T follicular helper cell (primary cell): ENCODE measurements around the gene EPAS1.

ENCODE experiments used
- DNase-seq: peaks from one replicate; pipeline ENCODE4 v3.0.0-alpha.2; 2020; ENCODE audit warnings: low read depth

Gene EPAS1

DNA sequence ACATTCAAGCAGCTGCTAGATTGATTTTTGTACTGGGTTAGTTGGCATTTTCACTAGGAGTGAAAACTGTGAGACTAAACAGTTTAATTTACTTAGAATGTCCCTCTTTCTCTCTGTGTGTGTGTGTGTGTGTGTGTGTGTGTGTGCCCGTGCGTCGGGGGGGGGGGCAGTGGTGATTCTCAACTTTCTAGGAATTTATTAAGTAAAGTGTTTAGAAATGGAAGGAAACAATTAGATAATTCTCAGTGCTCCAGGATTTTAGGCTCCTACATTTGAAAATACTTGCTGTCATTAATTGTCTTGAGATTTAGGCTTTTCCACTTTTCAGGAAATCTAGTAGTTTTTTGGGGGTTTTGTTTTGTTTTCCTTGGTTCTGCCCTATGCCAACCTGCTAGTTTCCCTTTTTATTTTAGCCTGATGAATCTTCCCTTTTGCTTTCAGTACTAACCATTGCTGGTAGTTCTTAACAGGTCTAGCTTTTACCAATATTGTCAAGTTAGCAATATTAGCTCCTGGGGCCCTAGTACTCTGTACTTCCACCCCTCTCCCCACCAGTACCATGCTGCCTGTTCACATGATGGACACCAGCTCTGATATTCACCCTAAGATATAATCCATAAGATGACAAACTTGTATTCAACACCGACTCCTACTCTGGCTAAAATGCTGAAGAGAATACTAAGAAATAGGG lies 4.9 kb downstream of the EPAS1 start:
- DNase-seq: no peak

DNA sequence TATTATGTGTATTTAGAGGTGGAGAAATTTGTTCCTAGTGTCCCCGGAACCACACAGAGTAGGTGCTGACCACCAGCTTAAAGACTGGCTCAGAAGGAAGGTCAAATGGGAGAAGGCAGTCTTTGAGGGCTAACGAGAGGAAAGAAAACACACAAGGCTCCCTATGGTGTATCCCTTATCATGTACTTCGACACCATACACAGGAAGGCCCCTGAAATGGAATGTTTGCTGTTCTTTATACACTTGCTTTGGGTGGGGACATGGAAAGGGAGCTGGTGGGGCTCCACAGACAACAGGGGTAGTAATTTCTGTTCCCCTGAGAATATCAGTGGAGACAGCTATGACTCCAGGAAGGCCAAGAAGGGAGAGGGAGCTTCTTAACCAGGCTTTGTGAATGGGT lies 6.0 kb downstream of the EPAS1 start:
- no peak for DNase-seq

DNA sequence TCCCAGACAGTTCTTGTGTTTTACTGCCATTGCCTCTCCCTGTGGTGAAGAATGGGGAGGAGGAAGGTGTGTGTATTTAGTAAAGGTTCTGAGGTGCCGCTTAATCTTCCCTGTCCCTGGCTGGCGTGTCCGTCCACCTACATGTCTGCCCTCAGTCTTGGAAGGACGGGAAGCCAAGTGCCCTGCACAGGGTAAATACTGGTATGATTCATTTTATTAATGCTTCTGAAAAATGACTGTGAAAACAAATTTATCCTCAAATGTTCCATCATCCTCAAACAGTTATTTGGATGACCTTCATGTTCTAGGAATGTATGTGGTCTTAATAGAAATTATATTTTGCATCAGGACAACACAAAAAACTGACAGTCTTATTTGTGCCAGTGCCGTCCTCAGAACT lies 6.6 kb downstream of the EPAS1 start:
- DNase-seq: no peak

DNA sequence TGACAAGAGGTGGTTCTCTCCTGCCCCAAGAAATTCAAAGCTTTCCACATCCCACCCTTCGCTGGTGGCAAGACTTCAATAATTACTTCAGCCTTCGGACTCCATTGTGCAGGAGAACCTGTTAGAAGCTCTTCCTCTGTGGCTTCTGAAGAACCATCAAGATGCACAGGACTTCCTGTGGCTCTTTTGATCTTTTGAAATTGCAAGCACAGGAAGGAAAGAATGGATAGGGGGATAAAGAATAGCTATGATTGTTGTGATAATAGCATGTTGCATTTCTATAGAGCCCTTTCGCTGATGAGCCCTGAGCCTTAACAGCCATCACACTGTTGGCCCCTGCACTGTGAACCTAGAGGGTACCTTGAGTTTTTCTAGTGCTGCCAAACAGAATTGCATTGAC lies 7.4 kb downstream of the EPAS1 start:
- DNase-seq: no peak

DNA sequence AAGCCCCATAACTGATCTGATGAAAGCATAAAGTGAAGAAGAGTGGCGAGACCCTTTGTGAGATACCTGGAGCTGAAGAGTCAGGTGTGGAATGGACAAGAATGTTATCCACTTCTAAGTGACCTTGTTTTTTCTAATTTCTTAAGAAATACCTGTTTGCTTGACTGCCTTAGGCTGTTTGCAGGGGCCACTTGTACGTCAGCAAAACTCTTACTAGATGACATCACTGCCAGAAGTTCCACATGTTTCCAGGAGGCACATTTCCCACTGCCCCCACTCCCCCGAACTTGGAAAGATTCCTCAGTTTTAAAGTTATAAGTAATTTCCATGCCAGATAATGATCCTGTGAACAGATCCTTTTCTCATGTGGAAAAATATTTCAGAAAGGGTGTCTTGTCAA lies 8.0 kb downstream of the EPAS1 start:
- no peak for DNase-seq

DNA sequence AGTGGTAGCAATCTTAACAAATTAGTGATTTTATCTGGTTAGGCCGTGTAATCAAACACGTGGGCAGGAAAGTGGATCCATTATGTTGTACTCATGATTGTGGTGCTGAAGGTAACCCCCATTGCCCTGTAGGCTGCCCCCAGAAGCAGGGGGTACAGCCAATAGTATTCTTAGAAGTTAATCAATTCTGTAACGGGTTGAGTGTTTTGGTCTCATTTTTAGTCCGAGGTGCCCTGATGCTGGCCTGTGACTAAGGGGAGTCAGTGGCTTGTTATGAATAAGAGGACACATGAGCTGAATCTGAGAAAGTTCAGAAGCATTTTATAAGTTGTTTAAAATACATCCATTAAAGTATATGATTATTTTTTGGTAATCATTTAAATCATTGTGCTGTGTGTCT lies 8.6 kb downstream of the EPAS1 start:
- no peak for DNase-seq

DNA sequence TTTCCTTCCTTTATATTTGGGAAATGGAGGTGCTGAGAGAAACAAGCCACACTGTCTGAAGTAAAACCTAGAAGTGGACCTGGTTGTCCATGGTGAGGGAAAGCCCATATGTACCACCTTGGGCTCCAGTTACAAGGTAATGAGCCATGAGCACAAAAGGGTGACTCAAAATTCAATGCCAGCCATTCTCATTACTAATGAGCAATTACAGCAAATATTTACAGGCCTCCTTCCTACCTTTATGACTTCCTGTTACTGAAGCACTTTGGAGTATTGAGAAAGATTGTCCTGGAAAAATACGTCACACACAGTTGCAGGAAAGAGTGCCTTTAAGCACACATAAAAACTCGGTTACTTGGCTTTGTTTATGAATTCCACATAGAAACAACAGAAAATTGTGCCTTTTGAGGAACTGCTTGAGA lies 9.1 kb downstream of the EPAS1 start:
- DNase-seq: no peak

DNA sequence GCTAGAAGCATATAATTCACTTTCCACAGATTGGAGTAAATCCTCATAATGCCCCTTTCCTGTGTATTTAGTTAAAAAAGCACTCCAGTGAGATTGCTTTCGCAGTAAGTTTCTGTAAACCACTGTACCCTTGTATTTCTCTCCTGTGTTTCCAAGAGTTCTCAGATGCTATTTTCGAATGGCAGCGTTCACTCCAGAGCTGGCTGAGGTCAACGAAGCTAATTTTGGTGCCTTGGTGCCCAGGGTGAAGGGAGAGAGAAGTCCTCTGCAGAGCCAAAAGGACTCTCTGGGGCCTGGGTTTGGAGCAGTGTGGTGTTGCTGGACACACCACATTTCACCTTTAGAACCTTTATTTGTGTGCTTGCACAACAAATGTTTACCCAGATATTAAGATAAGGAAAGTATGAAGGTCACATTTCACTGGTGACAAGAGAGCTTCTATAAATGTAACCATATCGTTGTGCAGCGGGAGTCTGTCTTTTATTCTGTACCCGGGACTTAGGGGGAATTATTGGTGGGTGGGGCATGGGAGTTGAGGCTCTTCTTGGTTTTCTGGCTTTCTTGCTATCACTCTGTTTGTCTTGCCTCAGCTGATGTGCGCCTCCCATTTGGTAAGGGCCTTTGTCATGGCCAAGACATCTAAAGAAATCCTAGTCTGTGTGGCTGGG lies 9.9 kb downstream of the EPAS1 start:
- no peak for DNase-seq

DNA sequence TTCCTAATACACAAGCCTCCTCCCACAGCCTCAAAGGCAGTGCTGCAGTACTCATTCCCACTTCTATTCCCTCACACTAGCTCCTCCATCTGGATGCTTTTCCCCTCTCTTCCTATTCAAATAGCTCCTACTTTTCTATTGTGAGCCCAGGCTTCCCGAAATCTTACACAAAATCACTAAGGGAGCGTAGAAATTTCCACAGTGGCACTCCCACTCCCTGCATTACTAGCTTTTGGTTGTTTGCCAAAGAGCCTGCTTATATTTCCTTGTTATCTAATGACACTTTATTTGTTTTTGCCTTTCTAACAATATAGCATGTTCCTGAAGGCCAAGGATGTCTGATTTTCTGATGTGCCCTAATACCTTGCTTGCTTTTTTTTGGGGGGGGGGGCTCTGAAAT lies 10.9 kb downstream of the EPAS1 start:
- no peak for DNase-seq

DNA sequence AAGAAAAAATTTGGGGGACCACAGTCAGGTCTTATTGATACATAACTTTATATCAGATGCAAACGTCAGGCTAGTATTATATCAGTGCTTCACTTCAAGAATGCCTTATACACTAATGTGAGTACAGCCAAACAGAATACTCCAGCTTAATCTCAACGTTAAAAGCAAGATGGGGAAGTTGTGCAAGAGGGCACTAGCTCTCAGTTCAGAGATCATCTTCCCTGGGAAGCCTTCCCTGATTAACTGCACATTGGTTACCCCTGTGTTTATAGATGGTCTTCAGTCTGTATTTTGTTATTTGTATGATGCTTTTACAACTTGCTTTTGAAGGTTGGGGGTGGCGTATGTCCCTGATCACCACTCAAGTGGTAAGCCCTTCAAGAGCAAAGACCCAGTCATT lies 11.4 kb downstream of the EPAS1 start:
- DNase-seq: no peak

DNA sequence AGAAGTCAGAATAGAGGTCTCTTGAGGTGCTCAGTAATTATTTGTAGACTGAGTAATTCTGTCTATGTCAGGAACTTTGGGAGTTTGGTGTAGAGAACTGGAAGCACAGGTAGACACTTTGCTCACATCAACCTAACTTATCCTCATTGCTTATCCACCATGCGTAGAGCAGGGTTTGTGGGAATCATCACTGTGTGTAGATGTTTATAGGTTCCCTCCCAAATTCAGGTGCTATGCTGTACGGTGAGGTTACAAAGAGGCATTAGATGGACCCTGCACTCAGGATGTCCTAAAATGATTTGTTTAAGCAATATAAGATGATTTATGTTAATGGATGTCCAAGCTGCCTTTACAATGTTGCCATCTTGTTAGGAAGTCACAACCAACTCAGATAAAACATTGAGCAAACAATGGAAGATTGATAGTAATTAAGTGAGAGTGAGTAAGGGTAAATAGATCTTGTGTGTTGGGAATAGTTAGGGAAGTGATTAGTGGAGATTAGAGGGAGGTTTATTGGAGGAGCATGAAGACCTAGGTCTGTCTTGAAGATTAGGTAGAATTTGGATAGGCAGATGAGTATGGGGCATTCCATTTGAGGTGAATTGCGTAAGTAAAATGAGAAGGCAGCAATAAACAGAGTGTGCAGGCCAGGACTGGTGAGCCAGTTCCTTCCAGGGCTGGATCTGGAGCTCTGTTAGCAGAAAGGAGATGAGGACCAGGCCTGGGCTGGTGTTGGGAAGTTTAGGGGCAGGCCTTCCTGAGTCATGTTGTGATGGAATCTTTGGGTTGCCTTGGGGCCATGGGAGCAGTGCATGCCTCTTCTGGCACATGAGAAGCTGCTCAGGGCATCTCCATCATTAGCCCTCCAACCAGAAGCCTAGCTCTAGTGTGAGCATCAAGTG lies 12.1 kb downstream of the EPAS1 start:
- no peak for DNase-seq

DNA sequence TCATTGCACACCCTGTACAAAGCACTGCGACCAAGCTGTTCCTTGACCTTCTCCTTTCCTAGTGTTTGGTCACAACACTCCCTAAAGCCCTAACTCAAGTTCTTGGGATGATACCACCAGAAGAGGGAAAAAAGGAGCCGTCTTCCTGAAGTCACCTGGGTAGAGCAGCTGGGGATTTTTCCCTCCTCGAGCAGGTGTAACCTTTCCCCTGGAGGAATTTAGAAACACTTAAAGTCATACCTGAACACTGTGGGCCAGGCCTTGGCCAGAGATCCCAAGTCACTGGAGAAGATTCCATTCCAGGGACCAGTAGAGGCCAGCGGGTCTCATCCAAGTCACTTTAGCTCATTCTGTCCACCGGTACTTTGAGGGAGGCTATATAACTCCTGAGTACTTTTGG lies 13.2 kb downstream of the EPAS1 start:
- no peak for DNase-seq

DNA sequence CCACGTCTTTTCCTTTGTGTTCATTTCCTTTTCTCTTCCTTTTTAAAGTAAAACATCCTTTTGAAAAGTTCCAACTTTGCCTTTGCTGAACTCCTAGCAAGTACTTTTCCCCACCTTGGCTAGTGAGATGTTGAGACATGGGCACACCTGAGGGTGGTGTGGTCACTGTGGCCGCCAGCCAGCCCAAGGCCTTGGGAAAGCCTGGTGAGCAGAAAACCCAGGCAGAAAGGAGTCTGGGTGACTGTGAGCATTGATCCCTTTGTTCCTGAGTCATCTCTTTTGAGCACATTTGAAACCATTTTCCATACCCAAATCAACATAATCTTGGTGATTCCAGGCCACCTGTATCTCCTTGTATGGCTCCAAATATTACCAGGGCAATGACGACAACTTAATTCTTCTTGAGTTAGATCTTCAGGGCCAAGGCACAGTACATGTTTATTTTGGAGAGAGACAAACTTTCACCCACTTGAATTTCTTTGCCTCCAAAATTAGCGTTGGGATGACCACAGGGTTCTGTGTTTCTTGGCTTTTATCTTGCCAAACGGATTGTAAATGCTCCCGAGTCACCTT lies 14.5 kb downstream of the EPAS1 start:
- no peak for DNase-seq

DNA sequence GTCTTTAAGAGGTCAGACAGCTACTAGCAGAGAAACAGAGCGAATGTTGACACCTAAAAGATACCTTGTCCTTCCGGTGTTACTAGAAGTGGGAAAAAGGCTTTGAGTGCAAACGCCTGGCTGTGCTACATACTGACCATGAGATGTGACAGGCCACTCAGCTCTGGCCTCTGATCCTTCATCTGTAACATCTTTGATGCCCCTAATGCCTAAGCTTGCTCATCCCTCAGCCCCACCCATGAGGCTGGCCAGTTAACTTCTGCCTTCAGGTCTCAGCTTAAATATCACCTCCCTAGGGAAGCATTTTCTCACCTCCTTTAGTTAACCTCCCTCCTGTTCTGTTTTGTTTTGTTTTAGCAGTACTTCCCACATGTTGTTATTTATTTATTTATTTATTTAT lies 15.9 kb downstream of the EPAS1 start:
- DNase-seq: no peak

DNA sequence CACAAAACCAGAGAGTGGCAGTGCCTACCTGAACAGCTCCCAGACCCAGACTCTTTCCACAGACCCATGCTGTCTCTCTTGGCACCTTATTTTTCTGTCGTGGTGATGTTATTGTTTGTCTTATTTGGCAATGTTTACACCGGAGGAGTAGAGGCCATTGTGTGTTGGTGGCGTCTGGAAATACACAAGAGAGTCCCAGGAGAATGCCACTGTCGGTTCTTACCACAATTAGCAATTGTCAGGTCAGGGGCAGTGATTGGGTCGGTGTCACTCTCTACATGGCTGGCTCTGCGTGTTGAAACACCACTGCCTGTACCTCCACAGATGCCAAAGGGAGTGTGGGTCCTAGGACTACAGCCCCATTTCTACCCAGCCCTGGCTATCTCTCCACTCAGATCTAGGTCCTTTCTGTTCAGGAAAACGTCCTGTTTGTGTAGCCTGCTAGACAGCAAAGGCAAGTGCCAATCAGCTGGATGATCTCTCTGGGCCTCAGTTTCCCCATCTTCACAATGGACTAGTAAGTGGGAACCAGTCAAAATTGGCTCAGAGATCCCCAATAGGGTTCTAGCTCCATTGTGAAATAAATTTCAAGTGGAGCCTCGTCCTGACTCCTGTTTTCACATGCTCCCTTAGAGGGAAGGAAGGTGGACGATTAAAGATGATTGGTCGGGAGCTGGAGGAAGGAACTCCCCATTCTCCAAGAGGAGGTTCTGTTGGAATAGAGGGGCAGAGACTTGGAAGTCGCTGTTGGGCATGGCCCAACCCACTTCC lies 17.0 kb downstream of the EPAS1 start:
- no peak for DNase-seq

DNA sequence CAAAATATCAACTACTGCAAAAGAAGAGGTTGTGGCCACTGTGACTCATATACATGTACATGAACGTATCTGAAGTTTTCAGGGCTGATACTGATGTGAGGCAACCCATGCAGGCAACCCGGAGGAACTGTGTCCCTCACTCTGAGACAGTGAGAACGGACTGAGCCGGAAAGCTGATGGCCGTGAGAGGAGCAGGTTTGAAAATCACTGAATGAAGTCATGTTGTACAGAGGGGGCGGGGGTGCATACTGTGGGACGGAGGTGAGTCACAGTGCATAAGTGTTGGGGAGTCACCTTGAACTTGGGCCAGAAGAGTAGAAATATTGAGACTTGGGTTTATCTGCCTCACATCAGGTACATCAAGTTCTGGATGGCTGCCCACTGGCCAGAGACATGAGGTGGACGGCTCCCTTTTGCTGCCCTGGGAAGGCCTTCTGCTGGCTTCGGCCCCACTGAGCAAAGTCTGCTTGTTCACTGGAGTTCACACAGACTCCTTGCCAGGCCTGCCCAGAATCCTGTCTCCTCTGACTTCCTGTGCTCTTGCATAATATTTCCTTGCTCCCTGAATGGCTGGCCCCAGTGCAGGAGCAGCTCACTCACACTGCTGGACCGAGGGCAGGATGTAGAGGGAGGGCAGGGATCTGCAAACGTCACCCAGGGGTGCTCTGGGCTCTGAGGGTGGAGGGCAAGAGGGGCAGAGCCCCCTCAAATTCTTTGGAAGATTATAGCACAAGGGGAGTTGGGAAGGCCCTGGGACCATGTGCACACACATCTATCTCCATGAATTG lies 18.1 kb downstream of the EPAS1 start:
- no peak for DNase-seq

DNA sequence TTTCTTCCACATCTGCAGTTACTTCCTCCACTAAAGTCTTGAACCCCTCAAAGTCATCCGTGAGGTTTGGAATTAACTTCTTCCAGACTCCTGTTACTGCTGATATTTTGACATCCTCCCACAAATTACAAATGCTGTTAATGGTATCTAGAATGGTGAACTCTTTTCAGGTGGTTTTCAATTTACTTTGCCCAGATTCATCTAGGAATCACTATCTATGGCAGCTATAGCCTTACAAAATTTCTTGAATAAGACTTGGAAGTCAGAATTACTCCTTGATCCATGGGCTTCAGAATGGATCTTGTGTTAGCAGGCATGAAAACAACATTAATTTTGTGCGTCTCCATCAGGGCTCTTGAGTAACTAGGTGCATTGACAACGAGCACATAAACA lies 19.9 kb downstream of the EPAS1 start:
- DNase-seq: no peak

DNA sequence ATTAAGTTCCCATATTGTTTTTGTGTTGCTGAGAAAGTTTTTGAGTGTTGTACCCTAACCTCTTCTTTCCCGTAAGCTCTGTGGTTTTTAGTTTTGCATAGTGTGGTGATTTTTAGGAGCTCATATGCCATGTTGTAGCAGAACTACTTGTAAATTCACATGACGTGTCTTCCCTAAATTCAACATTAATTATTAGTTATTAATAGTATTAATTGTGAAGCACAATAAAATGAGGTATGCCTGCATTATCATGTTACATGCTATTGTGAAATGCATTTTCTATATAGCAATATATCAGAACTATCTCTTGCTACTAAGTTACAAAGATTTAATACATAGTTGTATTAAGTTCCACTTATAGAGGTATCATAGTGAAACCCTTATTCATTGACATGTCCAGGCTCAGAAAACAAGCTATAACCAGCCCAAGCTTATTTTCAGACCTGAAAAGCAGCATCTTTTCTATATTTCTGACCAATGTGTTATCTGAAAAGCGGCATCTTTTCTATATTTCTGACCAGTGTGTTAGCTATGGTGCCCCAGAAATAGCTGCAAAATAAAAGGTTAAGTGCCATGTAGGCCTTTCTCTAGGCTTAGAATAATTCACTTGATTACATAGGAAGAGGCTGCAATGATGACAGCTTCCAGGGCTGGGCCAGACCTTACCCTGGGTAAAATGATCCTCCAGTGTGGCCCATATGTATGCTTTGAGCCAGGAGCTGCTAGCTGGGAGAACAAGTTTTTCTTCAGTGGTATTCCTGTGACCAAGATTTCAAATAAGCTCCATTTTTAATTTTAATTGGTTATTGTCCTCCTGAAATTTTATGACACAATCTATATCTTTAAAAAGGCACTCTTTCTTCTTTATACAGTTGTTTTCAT lies 21.6 kb downstream of the EPAS1 start:
- DNase-seq: no peak

DNA sequence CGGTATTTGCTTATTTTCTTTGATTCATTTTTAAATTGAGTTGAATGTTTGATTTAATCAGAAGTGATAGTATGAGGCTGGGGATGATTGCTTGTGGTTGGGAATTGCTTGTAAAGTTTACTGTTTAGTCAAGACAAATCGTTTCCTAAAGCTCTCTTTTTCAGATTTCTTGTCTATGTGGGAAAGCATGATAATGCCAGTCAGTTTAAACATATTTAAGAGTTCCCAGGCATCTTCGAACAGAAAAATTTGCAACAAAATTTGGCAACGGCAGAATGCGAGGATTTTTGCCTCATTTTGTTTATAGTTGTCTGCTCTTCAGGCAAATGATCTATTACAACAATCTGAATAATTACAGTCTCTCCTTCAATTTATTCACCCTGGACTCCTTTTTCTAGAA lies 22.5 kb downstream of the EPAS1 start:
- no peak for DNase-seq

DNA sequence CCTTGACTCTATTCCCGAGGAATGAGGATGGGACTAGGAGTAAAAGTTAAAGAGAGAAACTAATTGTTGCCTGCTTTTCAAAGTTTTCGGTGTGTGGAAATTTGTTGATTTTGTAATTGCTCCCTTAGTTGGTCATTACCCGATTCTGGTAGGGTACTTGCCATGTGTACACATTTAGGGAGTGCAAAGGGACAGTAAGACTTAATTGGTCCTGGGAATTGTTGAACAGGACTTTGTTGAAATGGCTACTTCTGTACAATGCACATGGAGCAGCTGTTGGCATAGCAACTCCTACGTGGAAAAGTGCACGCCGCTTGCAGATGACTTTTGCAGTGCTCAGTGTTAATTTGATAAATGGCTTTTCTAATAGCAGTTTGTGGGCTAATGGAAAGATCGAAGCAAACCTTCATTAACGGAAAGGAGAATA lies 22.9 kb downstream of the EPAS1 start:
- no peak for DNase-seq
